RWPE1 (cell line): ENCODE measurements around the gene SLC39A11.

Experiments
- CTCF ChIA-PET: fragments of 350-600 bp; sonication (Branson Sonifier 250); formaldehyde crosslinking; extraction: SDS; loops from one replicate; lab custom pipeline; 2021; lab: Yijun Ruan, JAX
- POLR2A ChIA-PET: fragments of 400-600 bp; formaldehyde crosslinking; extraction: SDS; loops from one replicate; lab custom pipeline; 2020; ENCODE audit warnings: antibody characterized with exemption; ENCODE audit not compliant: low non-redundant PET; lab: Yijun Ruan, JAX
- DNase-seq: peaks from one replicate; pipeline ENCODE4 v3.0.0; 2012; ENCODE audit warnings: low spot score
- H3K27ac ChIP-seq: fragments of 450-650 bp; 2 replicates; pipeline ENCODE4 v1.5.1; 2017
- CTCF ChIP-seq: fragments of 450-650 bp; conservative IDR thresholded peaks from 2 replicates; pipeline ENCODE4 v1.5.1; 2017; ENCODE audit warnings: low read depth, mild to moderate bottlenecking

Gene SLC39A11

GRCh38 chr17:72754513-72754912, 338.0 kb downstream of the SLC39A11 start:
- ChIA-PET POLR2A (no interaction called here), CTCF (interaction anchor here (0.5 kb wide), 1 partner anchor 600 kb away, joined by 3 read pairs; no protein-coding TSS in a partner anchor)
- TF ChIP-seq CTCF: no peak
- DNase-seq: no peak
- H3K27ac ChIP-seq: no peak overlapping the region

GRCh38 chr17:72751746-72752145, 340.7 kb downstream of the SLC39A11 start:
- DNase-seq: no peak
- CTCF ChIA-PET: interaction anchor here (0.6 kb wide), 1 partner anchor 239 kb away, joined by 4 read pairs; no protein-coding TSS in a partner anchor
- TF ChIP-seq CTCF: no peak
- H3K27ac ChIP-seq: no peak overlapping the region
- POLR2A ChIA-PET: no interaction called here

- ChIA-PET CTCF (no interaction called here), POLR2A (no interaction called here)
- DNase-seq: no peak
- H3K27ac ChIP-seq: no peak overlapping the region
- TF ChIP-seq CTCF: no peak
These were observed 343.3 kb downstream of the SLC39A11 start for GRCh38 chr17:72749119-72749572.

GRCh38 chr17:72747501-72747900, 345.0 kb downstream of the SLC39A11 start:
- CTCF ChIA-PET: no interaction called here

GRCh38 chr17:72745241-72745640, 347.2 kb downstream of the SLC39A11 start:
- DNase-seq: no peak
- POLR2A ChIA-PET: no interaction called here
- no peak for TF ChIP-seq CTCF
- CTCF ChIA-PET: no interaction called here
- H3K27ac ChIP-seq: no peak overlapping the region

More at GRCh38 chr17:72747501-72747900, 345.0 kb downstream of the SLC39A11 start:
- no peak overlapping the region for H3K27ac ChIP-seq
- POLR2A ChIA-PET: no interaction called here
- no peak for TF ChIP-seq CTCF
- no peak for DNase-seq

GRCh38 chr17:72743037-72743467, 349.4 kb downstream of the SLC39A11 start:
- no peak overlapping the region for H3K27ac ChIP-seq
- ChIA-PET CTCF (no interaction called here), POLR2A (no interaction called here)
- no peak for DNase-seq
- no peak for TF ChIP-seq CTCF
